K562 (cell line): ENCODE data around the gene SNX3. TPM values are rescaled to one million over a fixed set of nuclear protein-coding genes. Genes with fewer than 3 reads are reported as not detected.

Source experiments
- BCOR ChIP-seq: fragments of 450-650 bp; IDR thresholded peaks from 2 replicates; pipeline ENCODE4 v1.6.1; 2016
- GATA2 ChIP-seq: sonication (generic); formaldehyde crosslinking; IDR thresholded peaks from 2 replicates; pipeline ENCODE4 v1.4.0; 2020; ENCODE audit warnings: mild to moderate bottlenecking, missing genetic modification reagents
- KHSRP ChIP-seq: fragments of 450-650 bp; IDR thresholded peaks from 2 replicates; pipeline ENCODE4 v1.6.1; 2017
- KLF1 ChIP-seq: fragments of 450-650 bp; IDR thresholded peaks from 2 replicates; pipeline ENCODE4 v1.6.1; 2016; ENCODE audit warnings: missing genetic modification characterization, missing compliant biosample characterization
- KLF16 ChIP-seq: IDR thresholded peaks from 2 replicates; pipeline ENCODE4 v1.6.1; 2016; ENCODE audit warnings: antibody characterized with exemption
- MAFG ChIP-seq: fragments of 450-650 bp; conservative IDR thresholded peaks from 2 replicates; pipeline ENCODE4 v1.6.1; 2016; ENCODE audit warnings: missing genetic modification characterization, missing compliant biosample characterization
- MEF2A ChIP-seq: IDR thresholded peaks from 2 replicates; pipeline ENCODE4 v1.6.1; 2011; ENCODE audit warnings: low read depth, mild to moderate bottlenecking, low read length, moderate library complexity; ENCODE audit not compliant: control insufficient read depth
- PCBP2 ChIP-seq: fragments of 200-400 bp; formaldehyde crosslinking; IDR thresholded peaks from 2 replicates; pipeline ENCODE4 v1.6.1; 2018; ENCODE audit warnings: low read length, low read depth, mild to moderate bottlenecking, moderate library complexity; ENCODE audit not compliant: poor library complexity, severe bottlenecking
- PHB ChIP-seq: fragments of 250-450 bp; sonication (Bioruptor Pico); IDR thresholded peaks from 2 replicates; pipeline ENCODE4 v1.5.0; 2021
- POLR2A ChIP-seq: fragments of 450-650 bp; conservative IDR thresholded peaks from 2 replicates; pipeline ENCODE4 v1.6.1; 2016
- POLR2AphosphoS2 ChIP-seq: IDR thresholded peaks from 2 replicates; pipeline ENCODE4 v1.6.1; 2012; ENCODE audit warnings: low read length, improper control_type of control experiment
- RFX5 ChIP-seq: IDR thresholded peaks from 2 replicates; pipeline ENCODE4 v1.6.1; 2011; ENCODE audit warnings: low read depth, mild to moderate bottlenecking, improper control_type of control experiment, low read length
- RFX7 ChIP-seq: fragments of 250-450 bp; sonication (Bioruptor Pico); IDR thresholded peaks from 2 replicates; pipeline ENCODE4 v1.5.1; 2021; ENCODE audit warnings: mild to moderate bottlenecking
- SIX5 ChIP-seq, 2 experiments: IDR thresholded peaks; 2 replicates each; pipeline ENCODE4 v1.6.1; 2011; ENCODE audit warnings: low read length in 2 of 2, borderline replicate concordance in 1 of 2, low read depth in 1 of 2, mild to moderate bottlenecking in 1 of 2, moderate library complexity in 1 of 2; ENCODE audit not compliant: insufficient read depth in 1 of 2
- TAF1 ChIP-seq: IDR thresholded peaks from 2 replicates; pipeline ENCODE4 v1.6.1; 2011; ENCODE audit warnings: mild to moderate bottlenecking, low read length, moderate library complexity; ENCODE audit not compliant: insufficient read depth, control insufficient read depth, severe bottlenecking; ENCODE audit errors: extremely low read depth
- TCF3 ChIP-seq: sonication (generic); formaldehyde crosslinking; IDR thresholded peaks from 2 replicates; pipeline ENCODE4 v1.4.0; 2020; ENCODE audit warnings: mild to moderate bottlenecking, missing genetic modification reagents
- TSC22D4 ChIP-seq: fragments of 450-650 bp; IDR thresholded peaks from 2 replicates; pipeline ENCODE4 v1.6.1; 2016; ENCODE audit warnings: missing genetic modification characterization, missing biosample characterization, control low read depth
- ZNF140 ChIP-seq: fragments of 250-450 bp; sonication (Bioruptor Pico); IDR thresholded peaks from 2 replicates; pipeline ENCODE4 v1.8.0; 2021; ENCODE audit warnings: moderate library complexity, mild to moderate bottlenecking, inconsistent platforms
- polyA plus RNA-seq, 8 experiments: library from polyadenylated mRNA; depleted of rRNA in 4 of 8; stranded (reverse) in 5 of 8; unstranded in 3 of 8; fragments of >200 nt; fragmentation: Nextera tagmentation in 2 of 8; fragmentation: Illumina TruSeq in 1 of 8; extraction: Ambion mirVana in 2 of 8; extraction: Trizol in 1 of 8; gene quantifications; 2 replicates each; pipeline versions ENCODE4 v1.2.1 to v1.2.3, GENCODE V29; 2011 to 2014; ENCODE audit warnings: inconsistent platforms in 1 of 8, missing spikeins in 1 of 8
- total RNA-seq, 7 experiments: library from RNA; depleted of rRNA in 6 of 7; stranded (reverse); fragments of >200 nt in 6 of 7; fragmentation: Illumina TruSeq in 2 of 7; extraction: Trizol in 2 of 7; gene quantifications; 2 replicates each; pipeline versions ENCODE4 v1.2.1 to v1.2.3, GENCODE V29; 2011 to 2021; ENCODE audit warnings: low replicate concordance in 1 of 7
- TF ChIP-seq, protein P1 (sequence below): fragments of 450-650 bp; formaldehyde crosslinking; IDR thresholded peaks from 2 replicates; pipeline ENCODE4 v1.4.0; 2022; ENCODE audit warnings: missing genetic modification characterization
- TF ChIP-seq, protein P2 (sequence below): IDR thresholded peaks from 2 replicates; pipeline ENCODE4 v1.6.1; 2012; ENCODE audit warnings: low read depth, low read length, improper control_type of control experiment, borderline replicate concordance
- TF ChIP-seq, protein P3 (sequence below): fragments of 450-650 bp; formaldehyde crosslinking; IDR thresholded peaks from 2 replicates; pipeline ENCODE4 v1.4.0; 2022; ENCODE audit warnings: mild to moderate bottlenecking, moderate library complexity
- TF ChIP-seq, protein P4 (sequence below): sonication (generic); formaldehyde crosslinking; IDR thresholded peaks from 2 replicates; pipeline ENCODE4 v1.8.1; 2022; ENCODE audit warnings: missing genetic modification reagents
- TF ChIP-seq, protein P5 (sequence below): fragments of 250-450 bp; sonication (Bioruptor Pico); IDR thresholded peaks from 2 replicates; pipeline ENCODE4 v1.8.0; 2021; ENCODE audit warnings: mild to moderate bottlenecking, moderate library complexity

Gene SNX3
- total and polyA plus RNA-seq, 9 of the 15 experiments (the other 6 are each of a cell fraction or from before 2014, with no cell fraction given), result 48.9 to 410 (median 159) TPM

DNA sequence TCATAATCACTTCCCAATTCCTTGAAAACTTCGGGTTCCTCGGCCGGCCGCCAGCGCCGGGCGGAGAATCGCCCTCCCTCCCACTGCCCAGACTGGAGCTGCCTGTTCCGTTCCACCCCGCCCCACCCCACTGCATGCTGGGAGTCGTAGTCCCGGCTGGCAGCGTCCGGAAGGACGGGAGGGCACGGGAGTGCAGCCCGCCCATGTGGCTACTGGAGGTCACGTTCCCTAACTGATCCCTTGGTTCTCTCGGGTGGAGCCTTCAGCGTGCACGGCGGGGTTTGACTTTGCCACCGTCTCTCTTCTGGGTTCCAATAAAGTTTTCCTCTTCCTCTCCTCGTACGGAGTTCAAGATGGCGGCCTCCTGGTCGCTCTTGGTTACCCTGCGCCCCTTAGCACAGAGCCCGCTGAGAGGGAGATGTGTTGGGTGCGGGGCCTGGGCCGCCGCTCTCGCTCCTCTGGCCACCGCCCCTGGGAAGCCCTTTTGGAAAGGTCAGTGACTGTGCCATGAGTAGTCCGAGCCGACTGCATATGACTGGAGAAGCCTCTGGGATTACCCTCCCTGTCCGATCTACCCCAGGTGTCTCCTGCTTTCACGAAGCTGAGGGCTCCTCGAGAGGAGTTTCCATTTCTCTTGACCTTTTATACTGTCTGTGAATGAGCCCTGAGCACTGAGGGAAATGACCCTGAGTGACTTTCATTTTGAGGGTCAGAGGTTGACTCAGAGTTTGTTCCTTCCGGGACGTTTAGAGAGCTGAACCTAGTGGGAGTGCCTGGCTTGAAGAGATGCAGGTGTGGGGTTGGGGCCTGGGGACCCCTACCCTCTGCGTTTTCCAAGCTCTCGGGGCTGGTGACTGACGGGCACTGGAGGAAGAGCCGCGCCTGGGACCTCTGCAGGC is 34.1 kb upstream of the SNX3 start, which contains the start of gene AFG1L (continued):
- TF ChIP-seq, protein P1, sequence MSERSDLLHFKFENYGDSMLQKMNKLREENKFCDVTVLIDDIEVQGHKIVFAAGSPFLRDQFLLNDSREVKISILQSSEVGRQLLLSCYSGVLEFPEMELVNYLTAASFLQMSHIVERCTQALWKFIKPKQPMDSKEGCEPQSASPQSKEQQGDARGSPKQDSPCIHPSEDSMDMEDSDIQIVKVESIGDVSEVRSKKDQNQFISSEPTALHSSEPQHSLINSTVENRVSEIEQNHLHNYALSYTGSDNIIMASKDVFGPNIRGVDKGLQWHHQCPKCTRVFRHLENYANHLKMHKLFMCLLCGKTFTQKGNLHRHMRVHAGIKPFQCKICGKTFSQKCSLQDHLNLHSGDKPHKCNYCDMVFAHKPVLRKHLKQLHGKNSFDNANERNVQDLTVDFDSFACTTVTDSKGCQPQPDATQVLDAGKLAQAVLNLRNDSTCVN (CRISPR knock-in tag), result no peak
- TF ChIP-seq BCOR (no peak), POLR2A (peak; percentile 88), KHSRP (no peak), MEF2A (no peak), TSC22D4 (no peak), KLF1 (peak; percentile 53), MAFG (tag) (no peak; the same call in 1 of the 2 replicates), TAF1 (peak; percentile 89), PCBP2 (no peak), KLF16 (no peak), ZNF140 (no peak), PHB (CRISPR knock-in tag) (no peak), GATA2 (CRISPR knock-in tag) (no peak), RFX5 (no peak), POLR2AphosphoS2 (no peak), RFX7 (CRISPR knock-in tag) (no peak), TCF3 (CRISPR knock-in tag) (no peak; the same call in 1 of the 2 replicates), SIX5 (IDR thresholded peaks at IDR 0.05; ENCODE audit: borderline replicate concordance in 1 of 2, insufficient read depth in 1 of 2, low read depth in 1 of 2, low read length in 2 of 2) (peak; percentile 73 to 74; a peak in 2 of 4 replicates)
- TF ChIP-seq, protein P2, sequence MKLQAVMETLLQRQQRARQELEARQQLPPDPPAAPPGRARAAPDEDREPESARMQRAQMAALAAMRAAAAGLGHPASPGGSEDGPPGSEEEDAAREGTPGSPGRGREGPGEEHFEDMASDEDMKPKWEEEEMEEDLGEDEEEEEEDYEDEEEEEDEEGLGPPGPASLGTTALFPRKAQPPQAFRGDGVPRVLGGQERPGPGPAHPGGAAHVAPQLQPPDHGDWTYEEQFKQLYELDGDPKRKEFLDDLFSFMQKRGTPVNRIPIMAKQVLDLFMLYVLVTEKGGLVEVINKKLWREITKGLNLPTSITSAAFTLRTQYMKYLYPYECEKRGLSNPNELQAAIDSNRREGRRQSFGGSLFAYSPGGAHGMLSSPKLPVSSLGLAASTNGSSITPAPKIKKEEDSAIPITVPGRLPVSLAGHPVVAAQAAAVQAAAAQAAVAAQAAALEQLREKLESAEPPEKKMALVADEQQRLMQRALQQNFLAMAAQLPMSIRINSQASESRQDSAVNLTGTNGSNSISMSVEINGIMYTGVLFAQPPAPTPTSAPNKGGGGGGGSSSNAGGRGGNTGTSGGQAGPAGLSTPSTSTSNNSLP, result 0 out of 2 replicates have a peak, but pooled peaks have one; percentile 1
- TF ChIP-seq, protein P3, sequence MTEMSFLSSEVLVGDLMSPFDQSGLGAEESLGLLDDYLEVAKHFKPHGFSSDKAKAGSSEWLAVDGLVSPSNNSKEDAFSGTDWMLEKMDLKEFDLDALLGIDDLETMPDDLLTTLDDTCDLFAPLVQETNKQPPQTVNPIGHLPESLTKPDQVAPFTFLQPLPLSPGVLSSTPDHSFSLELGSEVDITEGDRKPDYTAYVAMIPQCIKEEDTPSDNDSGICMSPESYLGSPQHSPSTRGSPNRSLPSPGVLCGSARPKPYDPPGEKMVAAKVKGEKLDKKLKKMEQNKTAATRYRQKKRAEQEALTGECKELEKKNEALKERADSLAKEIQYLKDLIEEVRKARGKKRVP (CRISPR knock-in tag), result no peak
- TF ChIP-seq, protein P4, sequence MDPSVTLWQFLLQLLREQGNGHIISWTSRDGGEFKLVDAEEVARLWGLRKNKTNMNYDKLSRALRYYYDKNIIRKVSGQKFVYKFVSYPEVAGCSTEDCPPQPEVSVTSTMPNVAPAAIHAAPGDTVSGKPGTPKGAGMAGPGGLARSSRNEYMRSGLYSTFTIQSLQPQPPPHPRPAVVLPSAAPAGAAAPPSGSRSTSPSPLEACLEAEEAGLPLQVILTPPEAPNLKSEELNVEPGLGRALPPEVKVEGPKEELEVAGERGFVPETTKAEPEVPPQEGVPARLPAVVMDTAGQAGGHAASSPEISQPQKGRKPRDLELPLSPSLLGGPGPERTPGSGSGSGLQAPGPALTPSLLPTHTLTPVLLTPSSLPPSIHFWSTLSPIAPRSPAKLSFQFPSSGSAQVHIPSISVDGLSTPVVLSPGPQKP (CRISPR knock-in tag), result no peak
- TF ChIP-seq, protein P5, sequence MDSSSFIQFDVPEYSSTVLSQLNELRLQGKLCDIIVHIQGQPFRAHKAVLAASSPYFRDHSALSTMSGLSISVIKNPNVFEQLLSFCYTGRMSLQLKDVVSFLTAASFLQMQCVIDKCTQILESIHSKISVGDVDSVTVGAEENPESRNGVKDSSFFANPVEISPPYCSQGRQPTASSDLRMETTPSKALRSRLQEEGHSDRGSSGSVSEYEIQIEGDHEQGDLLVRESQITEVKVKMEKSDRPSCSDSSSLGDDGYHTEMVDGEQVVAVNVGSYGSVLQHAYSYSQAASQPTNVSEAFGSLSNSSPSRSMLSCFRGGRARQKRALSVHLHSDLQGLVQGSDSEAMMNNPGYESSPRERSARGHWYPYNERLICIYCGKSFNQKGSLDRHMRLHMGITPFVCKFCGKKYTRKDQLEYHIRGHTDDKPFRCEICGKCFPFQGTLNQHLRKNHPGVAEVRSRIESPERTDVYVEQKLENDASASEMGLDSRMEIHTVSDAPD, result no peak
